Measurements from ENCODE around the gene SMARCC1.

Gene SMARCC1

GRCh38 chr3:47634996-47635395, 146.7 kb downstream of the SMARCC1 start:
- DNase-seq (ENCODE audit: low read depth in 2 of 2) = no peak

GRCh38 chr3:47630810-47631209, 150.9 kb downstream of the SMARCC1 start:
- DNase-seq (ENCODE audit: low read depth in 2 of 2) = no peak

GRCh38 chr3:47629770-47630169, 151.9 kb downstream of the SMARCC1 start:
- DNase-seq (ENCODE audit: low read depth in 2 of 2) = no peak

GRCh38 chr3:47628426-47628825, 153.3 kb downstream of the SMARCC1 start:
- no peak for DNase-seq (ENCODE audit: low read depth in 2 of 2)

- DNase-seq (ENCODE audit: low read depth in 2 of 2) = no peak
Observed at GRCh38 chr3:47622671-47623461, 158.8 kb downstream of the SMARCC1 start.

- DNase-seq (ENCODE audit: low read depth in 2 of 2) = peak in 1 of 2 experiments; percentile 6
Observed at GRCh38 chr3:47617086-47618010, 164.3 kb downstream of the SMARCC1 start.

- DNase-seq (ENCODE audit: low read depth in 2 of 2) = no peak
Observed at GRCh38 chr3:47614788-47615187, 166.9 kb downstream of the SMARCC1 start.

- no peak for DNase-seq (ENCODE audit: low read depth in 2 of 2)
Observed at GRCh38 chr3:47613722-47614121, 168.0 kb downstream of the SMARCC1 start.

GRCh38 chr3:47612879-47613278, 168.8 kb downstream of the SMARCC1 start:
- DNase-seq (ENCODE audit: low read depth in 2 of 2) = no peak

GRCh38 chr3:47612178-47612577, 169.5 kb downstream of the SMARCC1 start:
- DNase-seq (ENCODE audit: low read depth in 2 of 2) = peak; percentile 45 to 58

- DNase-seq (ENCODE audit: low read depth in 2 of 2) = no peak
Observed at GRCh38 chr3:47611576-47611975, 170.1 kb downstream of the SMARCC1 start.

GRCh38 chr3:47610583-47610982, 171.1 kb downstream of the SMARCC1 start:
- no peak for DNase-seq (ENCODE audit: low read depth in 2 of 2)

GRCh38 chr3:47607335-47607734, 174.4 kb downstream of the SMARCC1 start:
- no peak for DNase-seq (ENCODE audit: low read depth in 2 of 2)

GRCh38 chr3:47606165-47606564, 175.5 kb downstream of the SMARCC1 start:
- no peak for DNase-seq (ENCODE audit: low read depth in 2 of 2)

- no peak for DNase-seq (ENCODE audit: low read depth in 2 of 2)
Observed at GRCh38 chr3:47605652-47606051, 176.0 kb downstream of the SMARCC1 start.

GRCh38 chr3:47604145-47604544, 177.5 kb downstream of the SMARCC1 start:
- DNase-seq (ENCODE audit: low read depth in 2 of 2) = no peak

- no peak for DNase-seq (ENCODE audit: low read depth in 2 of 2)
Observed at GRCh38 chr3:47603332-47603731, 178.4 kb downstream of the SMARCC1 start.

- DNase-seq (ENCODE audit: low read depth in 2 of 2) = no peak
Observed at GRCh38 chr3:47601281-47601680, 180.4 kb downstream of the SMARCC1 start.

GRCh38 chr3:47594792-47595191, 186.9 kb downstream of the SMARCC1 start:
- no peak for DNase-seq (ENCODE audit: low read depth in 2 of 2)

GRCh38 chr3:47592066-47592795, 189.5 kb downstream of the SMARCC1 start:
- no peak for DNase-seq (ENCODE audit: low read depth in 2 of 2)

- DNase-seq (ENCODE audit: low read depth in 2 of 2) = no peak
Observed at GRCh38 chr3:47590216-47590615, 191.5 kb downstream of the SMARCC1 start.

- no peak for DNase-seq (ENCODE audit: low read depth in 2 of 2)
Observed at GRCh38 chr3:47588587-47588986, 193.1 kb downstream of the SMARCC1 start.

All from fibroblast of skin of left biceps (primary cell).